HG02938 (cell line): ENCODE measurements around the gene USP49.
A peak's percentile ranks its signal among the peaks of the same experiment; 100 is the strongest.

Experiments
- ATAC-seq: cut with Tn5 transposase; IDR thresholded peaks from one replicate; pipeline ENCODE4 v1.9.1; 2021; ENCODE audit warnings: mild to moderate bottlenecking, moderate library complexity; ENCODE audit not compliant: unreplicated experiment

The USP49 gene

GRCh38 chr6:41931792-41932191 is 36.6 kb upstream of the USP49 start:
- ATAC-seq, result no peak

- ATAC-seq, result no peak
These were observed 34.7 kb upstream of the USP49 start for GRCh38 chr6:41929924-41930323.

DNA sequence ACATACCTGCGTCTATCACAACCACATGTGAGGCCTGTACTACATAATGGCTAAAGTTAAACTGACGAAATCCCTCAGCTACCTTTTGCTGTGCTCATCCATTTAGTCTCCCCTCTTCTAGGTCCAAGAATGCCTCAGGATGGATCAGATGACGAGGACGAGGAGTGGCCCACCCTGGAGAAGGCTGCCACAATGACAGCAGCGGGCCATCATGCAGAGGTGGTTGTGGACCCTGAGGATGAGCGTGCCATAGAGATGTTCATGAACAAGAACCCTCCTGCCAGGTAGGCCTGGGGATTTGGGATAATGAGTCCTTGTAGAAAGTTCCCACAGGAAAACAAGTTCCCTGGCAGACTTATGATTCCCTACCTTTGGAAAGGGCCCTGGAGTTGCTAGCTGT is 32.1 kb upstream of the USP49 start:
- ATAC-seq, result no peak

DNA sequence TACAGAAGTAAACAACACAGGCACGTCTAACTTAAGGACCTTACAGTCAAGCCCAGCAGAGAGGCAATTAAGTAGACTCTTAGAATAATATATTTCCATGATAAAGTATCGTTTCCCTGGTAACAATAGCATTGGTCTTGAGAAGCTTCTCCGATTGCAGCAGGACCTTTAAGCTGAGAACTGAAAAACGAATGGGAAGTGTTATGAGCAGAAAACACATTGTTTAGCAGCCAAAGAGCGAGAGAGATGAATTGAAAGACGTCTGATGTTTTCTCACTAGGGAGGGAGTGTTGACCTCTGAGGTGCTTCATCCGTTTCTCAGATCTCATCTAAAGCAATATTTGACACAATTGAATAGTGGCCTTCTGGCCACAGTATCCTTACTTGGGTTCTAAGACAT is 27.0 kb upstream of the USP49 start:
- ATAC-seq, result no peak

GRCh38 chr6:41921712-41921998 is 26.5 kb upstream of the USP49 start:
- ATAC-seq, result no peak

GRCh38 chr6:41920921-41921711 is 25.9 kb upstream of the USP49 start, which contains the start of the genes BYSL and MED20:
BYSL (plus strand) TSS chr6:41921499; CDS start chr6:41921563, 64 bp downstream.
MED20 (minus strand) TSS chr6:41921139; CDS start chr6:41921018, 121 bp downstream.
- ATAC-seq, result peak; percentile 85

GRCh38 chr6:41917528-41917927 is 22.4 kb upstream of the USP49 start:
- ATAC-seq, result no peak

GRCh38 chr6:41914869-41915530 is 19.8 kb upstream of the USP49 start:
- no peak for ATAC-seq

GRCh38 chr6:41914343-41914742 is 19.2 kb upstream of the USP49 start:
- no peak for ATAC-seq

- ATAC-seq, result no peak
These were observed 14.6 kb upstream of the USP49 start for GRCh38 chr6:41909727-41910126.

GRCh38 chr6:41901882-41902519 is 6.8 kb upstream of the USP49 start:
- no peak for ATAC-seq

DNA sequence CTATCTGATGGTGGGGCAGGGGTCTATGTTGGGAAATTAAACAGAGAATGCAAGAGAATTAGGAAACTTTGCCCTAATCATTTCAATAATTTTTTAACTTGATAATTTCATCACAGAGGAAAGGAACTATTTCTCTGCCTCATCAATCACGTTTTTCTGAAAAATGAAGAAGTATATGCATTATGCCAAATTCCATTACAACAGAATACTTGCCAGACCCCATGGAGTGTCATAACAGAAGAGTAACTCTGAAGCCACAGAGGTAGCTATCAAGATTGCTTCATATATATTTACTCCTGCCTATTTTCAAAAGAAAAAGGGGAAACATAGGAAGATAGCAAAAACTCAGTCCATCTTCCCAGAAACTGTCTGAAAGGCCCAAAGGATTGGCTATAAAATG is 5.7 kb upstream of the USP49 start:
- no peak for ATAC-seq

DNA sequence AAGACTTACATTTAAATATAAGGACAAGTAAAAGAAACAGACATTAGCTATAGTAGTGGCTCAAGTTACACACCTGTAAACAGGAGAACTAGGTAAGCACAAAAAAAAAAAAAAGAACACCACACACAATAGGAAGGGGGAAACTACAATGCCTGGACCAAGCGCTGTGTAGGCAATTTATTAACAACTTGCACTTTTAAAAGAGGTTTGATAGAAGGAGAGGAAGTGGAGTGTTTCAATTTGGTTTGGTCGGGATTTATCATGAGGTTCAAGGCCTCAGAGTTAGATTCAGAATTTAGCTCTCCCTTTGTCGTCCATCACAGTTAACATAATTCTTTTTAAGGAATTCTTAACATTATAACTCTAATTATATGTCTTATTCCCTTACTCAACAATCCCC is 1.1 kb upstream of the USP49 start:
- ATAC-seq, result no peak

GRCh38 chr6:41894366-41895299 is 542 bp downstream of the USP49 start:
- ATAC-seq, result peak; percentile 24

DNA sequence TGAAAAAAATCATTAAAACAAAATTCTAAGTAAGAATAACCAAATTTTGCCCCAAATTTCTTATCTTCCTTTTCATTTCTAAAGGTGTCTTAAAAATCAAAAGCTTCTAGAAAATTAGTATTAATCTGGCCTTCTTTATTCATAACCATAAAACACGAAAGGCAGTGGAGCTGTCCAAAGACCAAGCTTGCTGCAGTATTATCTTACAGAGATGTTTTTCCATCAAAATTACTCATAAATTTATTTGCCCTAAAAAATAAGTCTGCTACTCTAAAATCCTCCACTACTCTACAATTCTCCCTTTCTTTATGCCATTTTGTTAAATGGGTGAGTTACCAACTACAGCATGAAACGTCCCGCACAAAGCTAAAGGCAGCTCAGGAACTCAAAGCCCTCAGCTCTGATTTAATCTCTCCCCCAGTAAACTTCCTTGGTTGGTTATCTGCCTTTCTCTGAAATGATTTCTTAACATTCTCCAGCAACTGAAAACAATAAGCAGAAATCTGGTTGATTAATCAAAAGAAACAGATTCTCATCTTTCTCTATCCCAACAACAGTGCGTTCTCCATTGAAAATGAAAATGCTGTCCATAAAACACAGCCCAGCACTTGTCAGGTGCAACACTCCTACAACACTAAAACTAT is 2.1 kb downstream of the USP49 start:
- ATAC-seq, result no peak

DNA sequence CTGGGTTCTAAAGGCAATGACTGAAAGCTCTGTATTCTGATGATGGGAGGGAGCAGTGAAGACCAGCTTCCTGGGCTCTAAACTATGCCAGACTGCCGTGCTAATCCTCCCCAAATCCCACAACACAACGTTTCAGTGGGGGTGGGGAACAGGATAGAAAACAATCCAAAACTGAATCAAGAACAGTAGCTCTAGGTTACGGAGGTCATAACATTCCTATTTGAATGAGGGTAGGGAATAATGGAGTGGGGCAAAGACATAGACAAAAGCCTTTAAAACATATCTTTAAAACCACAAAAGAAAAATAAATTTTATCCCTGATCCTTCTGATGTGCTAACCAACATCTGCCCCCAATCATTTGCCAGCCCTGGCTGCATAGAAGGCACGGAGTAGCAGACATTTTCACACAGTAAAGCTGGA is 7.8 kb downstream of the USP49 start:
- no peak for ATAC-seq

GRCh38 chr6:41885930-41886329 is 9.2 kb downstream of the USP49 start:
- ATAC-seq, result no peak

GRCh38 chr6:41884957-41885356 is 10.2 kb downstream of the USP49 start:
- no peak for ATAC-seq

GRCh38 chr6:41881506-41881905 is 13.7 kb downstream of the USP49 start:
- ATAC-seq, result no peak

DNA sequence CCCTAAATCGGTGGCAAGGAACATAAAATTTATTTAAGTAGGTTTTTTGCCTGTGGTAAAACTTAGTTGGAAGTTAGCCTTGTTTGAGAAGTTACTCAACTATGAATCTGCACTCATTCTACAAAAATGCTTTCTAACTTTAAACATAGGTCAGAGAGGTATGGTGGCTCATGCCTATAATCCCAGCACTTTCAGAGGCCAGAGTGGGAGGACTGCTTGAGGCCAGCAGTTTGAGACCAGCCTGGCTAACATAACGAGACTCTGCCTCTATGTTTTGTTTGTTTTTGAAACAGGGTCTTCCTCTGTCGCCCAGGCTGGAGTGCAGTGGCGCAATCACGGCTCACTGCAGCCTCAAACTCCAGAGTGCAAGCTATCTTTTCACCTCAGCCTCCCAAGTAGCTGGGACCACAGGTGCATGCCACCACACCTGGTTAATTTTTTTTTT is 16.2 kb downstream of the USP49 start:
- no peak for ATAC-seq
